Measurements from ENCODE around the gene ZNF544. TPM values are rescaled to one million over a fixed set of nuclear protein-coding genes. Genes with fewer than 3 reads are reported as not detected.

ZNF544 gene
- total and polyA plus RNA-seq, 9 donors = 16.8 to 39.8 (median 33.0) TPM

GRCh38 chr19:58277197-58277596 is 48.5 kb downstream of the ZNF544 start:
- intact Hi-C loops (cut with DNase I) = loop anchor here in 1 of 4 donors (10.0 kb wide), 1 partner anchor 92 kb away; the partner anchor contains the start of gene ZNF274
- WGBS, 3 donors = 88 to 92% (median 92%) methylated on average over 7 of the region's 7 CpGs
- no peaks in the 10 kb centered on the region for H3K27me3 ChIP-seq
- H3K36me3 ChIP-seq = no peaks in the 10 kb centered on the region
- peaks cover 7 to 13% of the 10 kb centered on the region in 2 donors for H3K9me3 ChIP-seq
- TF ChIP-seq POLR2A (IDR thresholded peaks at IDR 0.05) (no peak), CTCF (IDR thresholded peaks at IDR 0.05) (no peak), EP300 (IDR thresholded peaks at IDR 0.05) (no peak)
- no peaks in the 10 kb centered on the region for H3K4me1 ChIP-seq (ENCODE audit: insufficient read depth)
- H3K27ac ChIP-seq = no peak overlapping the region
- no peak for DNase-seq
- no peak overlapping the region for H3K4me3 ChIP-seq

- no peaks in the 10 kb centered on the region for H3K27me3 ChIP-seq
- no peak for DNase-seq
Measured at GRCh38 chr19:58277748-58278540, 49.2 kb downstream of the ZNF544 start.

GRCh38 chr19:58278541-58279041 is 49.9 kb downstream of the ZNF544 start, which contains the start of gene ZNF8:
Gene ZNF8, plus strand, starts transcription at chr19:58278955. Its CDS starts 127 bp downstream, at chr19:58279082.
- peaks cover 0 to 9% of the 10 kb centered on the region in 2 donors for H3K9me3 ChIP-seq
- no peaks in the 10 kb centered on the region for H3K27me3 ChIP-seq
- intact Hi-C loops (cut with DNase I) = loop anchor here in 1 of 4 donors (10.0 kb wide), 1 partner anchor 94 kb away; the partner anchor contains the start of gene ZNF274
- H3K4me1 ChIP-seq (ENCODE audit: insufficient read depth) = no peaks in the 10 kb centered on the region
- no peaks in the 10 kb centered on the region for H3K36me3 ChIP-seq
- DNase-seq = peak; percentile 96 to 99 (median 98)
- H3K4me3 ChIP-seq = peak within 1 kb of the TSS; percentile 76
- WGBS, 3 donors = 0 to 1% (median 0%) methylated on average over 31 to 42 of the region's 42 CpGs
- peak; percentile 55 for TF ChIP-seq POLR2A (IDR thresholded peaks at IDR 0.05)
- TF ChIP-seq CTCF (IDR thresholded peaks at IDR 0.05) = peak in 1 of 3 donors; percentile 5
- no peak for TF ChIP-seq EP300 (IDR thresholded peaks at IDR 0.05)
- peak within 1 kb of the TSS; percentile 46 to 69 for H3K27ac ChIP-seq

More at GRCh38 chr19:58277748-58278540, 49.2 kb downstream of the ZNF544 start:
- Histone ChIP-seq H3K4me1 (ENCODE audit: insufficient read depth) (no peaks in the 10 kb centered on the region), H3K4me3 (peak overlapping the region; percentile 76), H3K9me3 (peaks cover under 1 to 9% of the 10 kb centered on the region in 2 donors), H3K27ac (peak overlapping the region in 1 of 2 donors; percentile 69), H3K36me3 (no peaks in the 10 kb centered on the region)
- intact Hi-C loops (cut with DNase I) = loop anchor here in 1 of 4 donors (10.0 kb wide), 1 partner anchor 93 kb away; the partner anchor contains the start of gene ZNF274
- no peak for TF ChIP-seq POLR2A (IDR thresholded peaks at IDR 0.05)
- no peak for TF ChIP-seq EP300 (IDR thresholded peaks at IDR 0.05)
- TF ChIP-seq CTCF (IDR thresholded peaks at IDR 0.05) = no peak
- 36 to 42% (median 38%) methylated on average over 25 of the region's 25 CpGs for WGBS, 3 donors

- TF ChIP-seq CTCF (IDR thresholded peaks at IDR 0.05) (no peak), EP300 (IDR thresholded peaks at IDR 0.05) (no peak), POLR2A (IDR thresholded peaks at IDR 0.05) (no peak)
- WGBS, 3 donors = 3 to 5% (median 4%) methylated on average over 48 to 60 of the region's 60 CpGs
- peak overlapping the region; percentile 46 to 69 for H3K27ac ChIP-seq
- peak overlapping the region; percentile 76 for H3K4me3 ChIP-seq
- no peaks in the 10 kb centered on the region for H3K27me3 ChIP-seq
- H3K36me3 ChIP-seq = no peaks in the 10 kb centered on the region
- peak; percentile 73 to 87 (median 80) for DNase-seq
- H3K4me1 ChIP-seq (ENCODE audit: insufficient read depth) = no peaks in the 10 kb centered on the region
- intact Hi-C loops (cut with DNase I) = loop anchor here in 1 of 4 donors (10.0 kb wide), 1 partner anchor 94 kb away; the partner anchor contains the start of gene ZNF274
- H3K9me3 ChIP-seq = peaks cover 0 to 9% of the 10 kb centered on the region in 2 donors
Measured at GRCh38 chr19:58279042-58279924, 50.6 kb downstream of the ZNF544 start.
